ENCODE measurements around the gene CCR7.

- TF ChIP-seq CTCF (IDR thresholded peaks at IDR 0.05) (no peak), POLR2A (IDR thresholded peaks at IDR 0.05) (no peak)
These were observed 41.5 kb upstream of the CCR7 start for GRCh38 chr17:40606548-40607353.
